Chondrocyte (in vitro differentiated cells): Measurements from ENCODE around the gene HIBCH. TPM values are rescaled to one million over a fixed set of nuclear protein-coding genes. Genes with fewer than 3 reads are reported as not detected.
"Not testable (repeated sequence)": the region's sequence is repeated elsewhere in the genome, so short reads cannot be mapped to it uniquely, and the experiment has no call there.

Experiments
- DNase-seq: peaks from one replicate; pipeline ENCODE4 v3.0.0; 2021; ENCODE audit warnings: mixed read lengths, low spot score
- H3K27ac Mint-ChIP-seq: one replicate; pipeline ENCODE4 v1.8.0; 2021; ENCODE audit warnings: mild to moderate bottlenecking, moderate library complexity, mixed read lengths; ENCODE audit not compliant: unreplicated experiment
- H3K27me3 Mint-ChIP-seq: 2 replicates; pipeline ENCODE4 v1.8.0; 2021; ENCODE audit warnings: low read depth, mixed read lengths
- H3K36me3 Mint-ChIP-seq: 2 replicates; pipeline ENCODE4 v1.8.0; 2021; ENCODE audit warnings: low read depth, mixed read lengths
- H3K4me1 Mint-ChIP-seq: 2 replicates; pipeline ENCODE4 v1.8.0; 2021; ENCODE audit warnings: low read depth, mild to moderate bottlenecking, mixed read lengths
- H3K4me3 Mint-ChIP-seq: one replicate; pipeline ENCODE4 v1.8.0; 2021; ENCODE audit warnings: mild to moderate bottlenecking, moderate library complexity, mixed read lengths; ENCODE audit not compliant: unreplicated experiment
- H3K9me3 Mint-ChIP-seq: 2 replicates; pipeline ENCODE4 v1.8.0; 2021; ENCODE audit warnings: low read depth, mixed read lengths
- CTCF ChIP-seq: fragments of 200-600 bp; sonication (generic); IDR thresholded peaks from 2 replicates; pipeline ENCODE4 v1.5.0; 2021; ENCODE audit warnings: antibody characterized with exemption, mild to moderate bottlenecking, moderate library complexity
- total RNA-seq: library from RNA; stranded (reverse); gene quantifications from 3 replicates; pipeline ENCODE4 v1.2.1, GENCODE V29; 2021

The HIBCH gene
- total RNA-seq, 1 donor from 2014 or later: 19.1 TPM

GRCh38 chr2:190342611-190343010 lies 23.0 kb upstream of the HIBCH start:
- Mint-ChIP-seq H3K27ac (peak overlapping the region; percentile 3), H3K4me1 (peaks cover 23% of the 10 kb centered on the region)
- TF ChIP-seq CTCF: no peak

GRCh38 chr2:190340369-190340768 lies 20.7 kb upstream of the HIBCH start:
- Mint-ChIP-seq H3K36me3 (no peaks in the 10 kb centered on the region), H3K27ac (no peak overlapping the region)

More at GRCh38 chr2:190342611-190343010, 23.0 kb upstream of the HIBCH start:
- DNase-seq: no peak
- Mint-ChIP-seq H3K27me3 (no peaks in the 10 kb centered on the region), H3K36me3 (no peaks in the 10 kb centered on the region), H3K4me3 (peak overlapping the region; percentile 76), H3K9me3 (no peaks in the 10 kb centered on the region)

GRCh38 chr2:190339394-190339793 lies 19.8 kb upstream of the HIBCH start:
- no peak overlapping the region for H3K4me3 Mint-ChIP-seq
- peaks cover 15% of the 10 kb centered on the region for H3K4me1 Mint-ChIP-seq
- no peaks in the 10 kb centered on the region for H3K36me3 Mint-ChIP-seq
- TF ChIP-seq CTCF: no peak
- peaks cover 3% of the 10 kb centered on the region for H3K9me3 Mint-ChIP-seq
- H3K27me3 Mint-ChIP-seq: no peaks in the 10 kb centered on the region
- no peak for DNase-seq
- H3K27ac Mint-ChIP-seq: no peak overlapping the region

More at GRCh38 chr2:190340369-190340768, 20.7 kb upstream of the HIBCH start:
- Mint-ChIP-seq H3K4me3 (no peak overlapping the region), H3K4me1 (peaks cover 20% of the 10 kb centered on the region), H3K9me3 (peaks cover 3% of the 10 kb centered on the region), H3K27me3 (no peaks in the 10 kb centered on the region)
- no peak for TF ChIP-seq CTCF
- no peak for DNase-seq

GRCh38 chr2:190338453-190338852 lies 18.8 kb upstream of the HIBCH start:
- H3K36me3 Mint-ChIP-seq: no peaks in the 10 kb centered on the region
- H3K27ac Mint-ChIP-seq: no peak overlapping the region
- no peaks in the 10 kb centered on the region for H3K27me3 Mint-ChIP-seq
- no peak overlapping the region for H3K4me3 Mint-ChIP-seq
- peak; percentile 45 for TF ChIP-seq CTCF
- DNase-seq: no peak
- peaks cover 3% of the 10 kb centered on the region for H3K9me3 Mint-ChIP-seq
- H3K4me1 Mint-ChIP-seq: peaks cover 18% of the 10 kb centered on the region

GRCh38 chr2:190336420-190336819 lies 16.8 kb upstream of the HIBCH start:
- H3K4me3 Mint-ChIP-seq: no peak overlapping the region
- TF ChIP-seq CTCF: no peak
- peaks cover 3% of the 10 kb centered on the region for H3K9me3 Mint-ChIP-seq
- no peak for DNase-seq
- no peaks in the 10 kb centered on the region for H3K36me3 Mint-ChIP-seq
- no peak overlapping the region for H3K27ac Mint-ChIP-seq
- peaks cover 10% of the 10 kb centered on the region for H3K4me1 Mint-ChIP-seq
- no peaks in the 10 kb centered on the region for H3K27me3 Mint-ChIP-seq

- H3K27me3 Mint-ChIP-seq, H3K9me3 Mint-ChIP-seq, H3K36me3 Mint-ChIP-seq, DNase-seq, H3K4me3 Mint-ChIP-seq, H3K27ac Mint-ChIP-seq: not testable (repeated sequence)
- H3K4me1 Mint-ChIP-seq: peaks cover 10% of the 10 kb centered on the region
Measured at GRCh38 chr2:190335584-190335983, 16.0 kb upstream of the HIBCH start.
